ENCODE results near the gene ERO1B.
"Not testable (repeated sequence)": the region's sequence is repeated elsewhere in the genome, so short reads cannot be mapped to it uniquely, and the experiment has no call there.

The ERO1B gene

GRCh38 chr1:236206548-236206947, 75.2 kb downstream of the ERO1B start:
- Histone ChIP-seq H3K9ac (ENCODE audit: low read length in 5 of 5) (no peak overlapping the region), H3K36me3 (ENCODE audit: control insufficient read depth in 5 of 5, insufficient read depth in 5 of 5, low read length in 5 of 5) (peaks cover 6 to 16% (median 8%) of the 10 kb centered on the region in 5 donors), H3K4me1 (ENCODE audit: control insufficient read depth in 5 of 5, insufficient read depth in 5 of 5, low read length in 5 of 5) (no peaks in the 10 kb centered on the region), H3K27me3 (ENCODE audit: control insufficient read depth in 5 of 5, insufficient read depth in 4 of 5, low read length in 5 of 5) (no peaks in the 10 kb centered on the region), H3K27ac (ENCODE audit: low read depth, low read length) (peak overlapping the region; percentile 38), H3K9me3 (ENCODE audit: control insufficient read depth in 5 of 5, low read length in 5 of 5) (peaks cover 0 to 6% (median 2%) of the 10 kb centered on the region in 5 donors), H3K4me3 (ENCODE audit: low read depth in 1 of 5, low read length in 5 of 5) (no peak overlapping the region)

GRCh38 chr1:236204656-236205055, 77.1 kb downstream of the ERO1B start:
- Histone ChIP-seq H3K9ac (ENCODE audit: low read length in 5 of 5) (no peak overlapping the region), H3K4me1 (ENCODE audit: control insufficient read depth in 5 of 5, insufficient read depth in 5 of 5, low read length in 5 of 5) (no peaks in the 10 kb centered on the region), H3K27ac (ENCODE audit: low read depth, low read length) (no peak overlapping the region), H3K27me3 (ENCODE audit: control insufficient read depth in 5 of 5, insufficient read depth in 4 of 5, low read length in 5 of 5) (no peaks in the 10 kb centered on the region), H3K4me3 (ENCODE audit: low read depth in 1 of 5, low read length in 5 of 5) (no peak overlapping the region), H3K9me3 (ENCODE audit: control insufficient read depth in 5 of 5, low read length in 5 of 5) (peaks cover 2 to 16% (median 6%) of the 10 kb centered on the region in 5 donors), H3K36me3 (ENCODE audit: control insufficient read depth in 5 of 5, insufficient read depth in 5 of 5, low read length in 5 of 5) (peaks cover 6 to 16% (median 7%) of the 10 kb centered on the region in 5 donors)

- Histone ChIP-seq H3K36me3 (ENCODE audit: control insufficient read depth in 5 of 5, insufficient read depth in 5 of 5, low read length in 5 of 5) (peaks cover 5 to 13% (median 7%) of the 10 kb centered on the region in 5 donors), H3K9me3 (ENCODE audit: control insufficient read depth in 5 of 5, low read length in 5 of 5) (peaks cover 2 to 16% (median 6%) of the 10 kb centered on the region in 5 donors), H3K4me1 (ENCODE audit: control insufficient read depth in 5 of 5, insufficient read depth in 5 of 5, low read length in 5 of 5) (no peaks in the 10 kb centered on the region), H3K27ac (ENCODE audit: low read depth, low read length) (no peak overlapping the region), H3K9ac (ENCODE audit: low read length in 5 of 5) (no peak overlapping the region), H3K27me3 (ENCODE audit: control insufficient read depth in 5 of 5, insufficient read depth in 4 of 5, low read length in 5 of 5) (no peaks in the 10 kb centered on the region), H3K4me3 (ENCODE audit: low read depth in 1 of 5, low read length in 5 of 5) (no peak overlapping the region)
These were observed 77.7 kb downstream of the ERO1B start for GRCh38 chr1:236204039-236204438.

- H3K27ac ChIP-seq (ENCODE audit: low read depth, low read length), result no peak overlapping the region
- no peak overlapping the region for H3K9ac ChIP-seq (ENCODE audit: low read length in 5 of 5)
- H3K9me3 ChIP-seq (ENCODE audit: control insufficient read depth in 5 of 5, low read length in 5 of 5), result peaks cover 6 to 26% (median 17%) of the 10 kb centered on the region in 5 donors
- no peaks in the 10 kb centered on the region for H3K27me3 ChIP-seq (ENCODE audit: control insufficient read depth in 5 of 5, insufficient read depth in 4 of 5, low read length in 5 of 5)
- H3K4me1 ChIP-seq (ENCODE audit: control insufficient read depth in 5 of 5, insufficient read depth in 5 of 5, low read length in 5 of 5), result no peaks in the 10 kb centered on the region
- H3K36me3 ChIP-seq (ENCODE audit: control insufficient read depth in 5 of 5, insufficient read depth in 5 of 5, low read length in 5 of 5), result peaks cover 7 to 11% (median 8%) of the 10 kb centered on the region in 5 donors
- peak overlapping the region in 1 of 5 donors; percentile 2 for H3K4me3 ChIP-seq (ENCODE audit: low read depth in 1 of 5, low read length in 5 of 5)
These were observed 80.0 kb downstream of the ERO1B start for GRCh38 chr1:236201786-236202185.

GRCh38 chr1:236200925-236201324, 80.8 kb downstream of the ERO1B start:
- H3K27ac ChIP-seq (ENCODE audit: low read depth, low read length), result no peak overlapping the region
- peaks cover 4 to 11% (median 8%) of the 10 kb centered on the region in 5 donors for H3K36me3 ChIP-seq (ENCODE audit: control insufficient read depth in 5 of 5, insufficient read depth in 5 of 5, low read length in 5 of 5)
- no peak overlapping the region for H3K9ac ChIP-seq (ENCODE audit: low read length in 5 of 5)
- H3K4me3 ChIP-seq (ENCODE audit: low read depth in 1 of 5, low read length in 5 of 5), result no peak overlapping the region
- H3K4me1 ChIP-seq (ENCODE audit: control insufficient read depth in 5 of 5, insufficient read depth in 5 of 5, low read length in 5 of 5), result no peaks in the 10 kb centered on the region
- H3K27me3 ChIP-seq (ENCODE audit: control insufficient read depth in 5 of 5, insufficient read depth in 4 of 5, low read length in 5 of 5), result no peaks in the 10 kb centered on the region
- H3K9me3 ChIP-seq (ENCODE audit: control insufficient read depth in 5 of 5, low read length in 5 of 5), result peaks cover 6 to 32% (median 21%) of the 10 kb centered on the region in 5 donors

GRCh38 chr1:236193184-236193583, 88.6 kb downstream of the ERO1B start:
- Histone ChIP-seq H3K9me3 (ENCODE audit: control insufficient read depth in 5 of 5, low read length in 5 of 5) (peaks cover 0 to 21% (median 18%) of the 10 kb centered on the region in 5 donors), H3K36me3 (ENCODE audit: control insufficient read depth in 5 of 5, insufficient read depth in 5 of 5, low read length in 5 of 5) (peaks cover 0 to 24% (median 7%) of the 10 kb centered on the region in 5 donors), H3K9ac (ENCODE audit: low read length in 5 of 5) (no peak overlapping the region), H3K4me1 (ENCODE audit: control insufficient read depth in 5 of 5, insufficient read depth in 5 of 5, low read length in 5 of 5) (no peaks in the 10 kb centered on the region), H3K27ac (ENCODE audit: low read depth, low read length) (no peak overlapping the region), H3K27me3 (ENCODE audit: control insufficient read depth in 5 of 5, insufficient read depth in 4 of 5, low read length in 5 of 5) (no peaks in the 10 kb centered on the region), H3K4me3 (ENCODE audit: low read depth in 1 of 5, low read length in 5 of 5) (no peak overlapping the region)

GRCh38 chr1:236188084-236188483, 93.7 kb downstream of the ERO1B start:
- not testable (repeated sequence) for H3K27ac ChIP-seq (ENCODE audit: low read depth, low read length); H3K4me1 ChIP-seq (ENCODE audit: control insufficient read depth in 5 of 5, insufficient read depth in 5 of 5, low read length in 5 of 5); H3K27me3 ChIP-seq (ENCODE audit: control insufficient read depth in 5 of 5, insufficient read depth in 4 of 5, low read length in 5 of 5); H3K9me3 ChIP-seq (ENCODE audit: control insufficient read depth in 5 of 5, low read length in 5 of 5); H3K9ac ChIP-seq (ENCODE audit: low read length in 5 of 5); H3K4me3 ChIP-seq (ENCODE audit: low read depth in 1 of 5, low read length in 5 of 5)
- H3K36me3 ChIP-seq (ENCODE audit: control insufficient read depth in 5 of 5, insufficient read depth in 5 of 5, low read length in 5 of 5), result peaks cover 0 to 25% (median 0%) of the 10 kb centered on the region in 5 donors

- peaks cover 0 to 16% (median 0%) of the 10 kb centered on the region in 5 donors for H3K36me3 ChIP-seq (ENCODE audit: control insufficient read depth in 5 of 5, insufficient read depth in 5 of 5, low read length in 5 of 5)
These were observed 95.3 kb downstream of the ERO1B start for GRCh38 chr1:236186471-236186870.

GRCh38 chr1:236185687-236186086, 96.1 kb downstream of the ERO1B start:
- H3K9me3 ChIP-seq (ENCODE audit: control insufficient read depth in 5 of 5, low read length in 5 of 5), result peaks cover 0 to 3% (median 0%) of the 10 kb centered on the region in 5 donors
- no peak overlapping the region for H3K9ac ChIP-seq (ENCODE audit: low read length in 5 of 5)
- peaks cover 0 to 20% (median 5%) of the 10 kb centered on the region in 5 donors for H3K36me3 ChIP-seq (ENCODE audit: control insufficient read depth in 5 of 5, insufficient read depth in 5 of 5, low read length in 5 of 5)

More at GRCh38 chr1:236186471-236186870, 95.3 kb downstream of the ERO1B start:
- not testable (repeated sequence) for H3K9ac ChIP-seq (ENCODE audit: low read length in 5 of 5); H3K4me1 ChIP-seq (ENCODE audit: control insufficient read depth in 5 of 5, insufficient read depth in 5 of 5, low read length in 5 of 5); H3K27me3 ChIP-seq (ENCODE audit: control insufficient read depth in 5 of 5, insufficient read depth in 4 of 5, low read length in 5 of 5); H3K4me3 ChIP-seq (ENCODE audit: low read depth in 1 of 5, low read length in 5 of 5); H3K27ac ChIP-seq (ENCODE audit: low read depth, low read length); H3K9me3 ChIP-seq (ENCODE audit: control insufficient read depth in 5 of 5, low read length in 5 of 5)

GRCh38 chr1:236181059-236181458, 100.7 kb downstream of the ERO1B start:
- no peak overlapping the region for H3K4me3 ChIP-seq (ENCODE audit: low read depth in 1 of 5, low read length in 5 of 5)
- H3K27me3 ChIP-seq (ENCODE audit: control insufficient read depth in 5 of 5, insufficient read depth in 4 of 5, low read length in 5 of 5), result no peaks in the 10 kb centered on the region
- H3K27ac ChIP-seq (ENCODE audit: low read depth, low read length), result no peak overlapping the region
- no peaks in the 10 kb centered on the region for H3K4me1 ChIP-seq (ENCODE audit: control insufficient read depth in 5 of 5, insufficient read depth in 5 of 5, low read length in 5 of 5)
- no peaks in the 10 kb centered on the region for H3K9me3 ChIP-seq (ENCODE audit: control insufficient read depth in 5 of 5, low read length in 5 of 5)
- H3K9ac ChIP-seq (ENCODE audit: low read length in 5 of 5), result no peak overlapping the region
- peaks cover 0 to 38% (median 14%) of the 10 kb centered on the region in 5 donors for H3K36me3 ChIP-seq (ENCODE audit: control insufficient read depth in 5 of 5, insufficient read depth in 5 of 5, low read length in 5 of 5)

More at GRCh38 chr1:236185687-236186086, 96.1 kb downstream of the ERO1B start:
- Histone ChIP-seq H3K27me3 (ENCODE audit: control insufficient read depth in 5 of 5, insufficient read depth in 4 of 5, low read length in 5 of 5) (no peaks in the 10 kb centered on the region), H3K4me1 (ENCODE audit: control insufficient read depth in 5 of 5, insufficient read depth in 5 of 5, low read length in 5 of 5) (no peaks in the 10 kb centered on the region), H3K27ac (ENCODE audit: low read depth, low read length) (no peak overlapping the region), H3K4me3 (ENCODE audit: low read depth in 1 of 5, low read length in 5 of 5) (no peak overlapping the region)
